K562 (cell line): ENCODE measurements around the gene PRR15. TPM values are rescaled to one million over a fixed set of nuclear protein-coding genes. Genes with fewer than 3 reads are reported as not detected.

Source experiments
- ATAC-seq: fragments of 200-7000 bp; cut with Tn5 transposase; 3 replicates; pipeline ENCODE4 v1.9.1; 2020; ENCODE audit warnings: moderate library complexity
- BruUV-seq: library from RNA; stranded (reverse); fragments of 400-500 nt; replicated peaks from 2 replicates; lab custom pipeline; 2021; lab: Mats Ljungman, UMichigan
- CTCF ChIA-PET: fragments of 300-600 bp; formaldehyde crosslinking; extraction: SDS; loops from one replicate; lab custom pipeline; 2021; ENCODE audit warnings: low intra/inter-chr PET ratio; lab: Yijun Ruan, JAX
- POLR2A ChIA-PET: fragments of 300-600, 350-650 bp; sonication (Branson Sonifier 250); formaldehyde crosslinking; extraction: SDS; loops from one replicate; lab custom pipeline; 2021; ENCODE audit warnings: antibody characterized with exemption, inconsistent platforms; lab: Yijun Ruan, JAX
- DNase-seq, 4 experiments: peaks; one replicate each; pipeline versions ENCODE4 v3.0.0 to v3.0.0-alpha.2; 2011 to 2018; ENCODE audit warnings: low spot score in 3 of 4, mixed read lengths in 3 of 4; ENCODE audit errors: extremely low read depth in 1 of 4
- FAIRE-seq: peaks from 2 replicates; lab custom pipeline; 2011; peaks lifted over from hg19 to GRCh38; lab: Jason Lieb, UNC
- H2AFZ ChIP-seq: 2 replicates; pipeline ENCODE4 v1.6.0; 2011; ENCODE audit warnings: low read depth, low read length, control low read depth, inconsistent platforms
- H3K27ac ChIP-seq: fragments of 200-600 bp; 3 replicates; pipeline ENCODE4 v1.8.0; 2011; ENCODE audit warnings: low read depth, mild to moderate bottlenecking, control low read depth, inconsistent platforms, low read length, moderate library complexity, mixed read lengths; ENCODE audit errors: extremely low read depth
- H3K27me3 ChIP-seq, 2 experiments: fragments of 300-600 bp in 1 of 2; 2 replicates in 1 of 2; 3 replicates in 1 of 2; pipeline versions ENCODE4 v1.6.0 to v1.8.0; 2011; ENCODE audit warnings: inconsistent platforms in 2 of 2, low read length in 2 of 2, mild to moderate bottlenecking in 1 of 2, mixed read lengths in 1 of 2, moderate library complexity in 1 of 2; ENCODE audit not compliant: control insufficient read depth in 2 of 2, insufficient read depth in 2 of 2
- H3K36me3 ChIP-seq: fragments of 300-600 bp; 3 replicates; pipeline ENCODE4 v1.8.0; 2011; ENCODE audit warnings: mild to moderate bottlenecking, low read length, inconsistent platforms; ENCODE audit not compliant: control insufficient read depth, insufficient read depth
- H3K4me1 ChIP-seq, 2 experiments: fragments of 200-600 bp in 1 of 2; replicated peaks in 1 of 2; 2 replicates in 1 of 2; 3 replicates in 1 of 2; pipeline versions ENCODE4 v1.5.1 to v1.8.0; 2011; ENCODE audit warnings: inconsistent platforms in 2 of 2, low read length in 2 of 2, mild to moderate bottlenecking in 1 of 2, mixed read lengths in 1 of 2, moderate library complexity in 1 of 2; ENCODE audit not compliant: control insufficient read depth in 2 of 2, insufficient read depth in 2 of 2
- H3K4me2 ChIP-seq: 2 replicates; pipeline ENCODE4 v1.6.1; 2011; ENCODE audit warnings: low read length, control low read depth, inconsistent platforms, mixed read lengths; ENCODE audit not compliant: insufficient read depth
- H3K4me3 ChIP-seq: fragments of 200-600 bp; sonication (generic), shearing (Covaris generic); 2 replicates; pipeline ENCODE4 v1.5.1; 2016; ENCODE audit warnings: control low read depth, inconsistent platforms
- H3K79me2 ChIP-seq: fragments of 200-600 bp; 3 replicates; pipeline ENCODE4 v1.8.0; 2011; ENCODE audit warnings: low read length, inconsistent platforms; ENCODE audit not compliant: control insufficient read depth, insufficient read depth
- H3K9ac ChIP-seq, 2 experiments: 2 replicates each; pipeline versions ENCODE4 v1.6.0 to v1.6.1; 2011; ENCODE audit warnings: low read depth in 2 of 2, low read length in 2 of 2, control low read depth in 1 of 2, inconsistent platforms in 1 of 2, mild to moderate bottlenecking in 1 of 2, mixed read lengths in 1 of 2; ENCODE audit not compliant: insufficient read depth in 1 of 2
- H3K9me1 ChIP-seq: one replicate; pipeline ENCODE4 v1.6.0; 2011; ENCODE audit warnings: inconsistent platforms, mild to moderate bottlenecking, low read length, moderate library complexity; ENCODE audit not compliant: control insufficient read depth, insufficient read depth
- H3K9me3 ChIP-seq: replicated peaks from 2 replicates; pipeline ENCODE4 v1.5.1; 2011; ENCODE audit warnings: low read depth, low read length, inconsistent platforms; ENCODE audit not compliant: control insufficient read depth, insufficient read depth
- H4K20me1 ChIP-seq: replicated peaks from 2 replicates; pipeline ENCODE4 v1.6.1; 2011; ENCODE audit warnings: low read length, inconsistent platforms, mixed read lengths; ENCODE audit not compliant: control insufficient read depth, insufficient read depth
- DNMT1 ChIP-seq: fragments of 450-650 bp; IDR thresholded peaks from 2 replicates; pipeline ENCODE4 v1.6.1; 2016; ENCODE audit warnings: antibody characterized with exemption, mild to moderate bottlenecking
- ILF3 ChIP-seq: fragments of 450-650 bp; IDR thresholded peaks from 2 replicates; pipeline ENCODE4 v1.6.1; 2018; ENCODE audit warnings: antibody characterized with exemption, mild to moderate bottlenecking, moderate library complexity, borderline replicate concordance
- MEF2A ChIP-seq: IDR thresholded peaks from 2 replicates; pipeline ENCODE4 v1.6.1; 2011; ENCODE audit warnings: low read depth, mild to moderate bottlenecking, low read length, moderate library complexity; ENCODE audit not compliant: control insufficient read depth
- SMARCE1 ChIP-seq: fragments of 450-650 bp; IDR thresholded peaks from 2 replicates; pipeline ENCODE4 v1.7.1; 2016; ENCODE audit warnings: mild to moderate bottlenecking
- ZBTB7A ChIP-seq: IDR thresholded peaks from 2 replicates; pipeline ENCODE4 v1.6.1; 2011; ENCODE audit warnings: low read depth, mild to moderate bottlenecking, low read length, moderate library complexity, borderline replicate concordance; ENCODE audit not compliant: control insufficient read depth
- ZKSCAN8 ChIP-seq: fragments of 200-800 bp; sonication (Bioruptor generic); IDR thresholded peaks from 2 replicates; pipeline ENCODE4 v1.6.1; 2016; ENCODE audit warnings: missing genetic modification characterization, missing compliant biosample characterization
- ZSCAN32 ChIP-seq: fragments of 450-650 bp; formaldehyde crosslinking; IDR thresholded peaks from 2 replicates; pipeline ENCODE4 v1.4.0; 2020; ENCODE audit warnings: mild to moderate bottlenecking, moderate library complexity
- WGBS: fragments of 100-300 bp; shearing (Covaris generic); methylation state at CpG from one replicate; pipeline ENCODE4 v1.1.6; 2016; ENCODE audit warnings: low coverage, mixed read lengths; ENCODE audit not compliant: insufficient coverage; ENCODE audit errors: missing lambda C conversion rate; 5-methylcytosine and 5-hydroxymethylcytosine counted together
- in situ Hi-C: fragments of 300-500 bp; cut with MboI; formaldehyde crosslinking; loops from 4 replicates; pipeline ENCODE4 v1.15.0; 2018; ENCODE audit warnings: inconsistent platforms, mixed read lengths
- intact Hi-C: fragments of 100-400 bp; cut with micrococcal nuclease; formaldehyde crosslinking; loops from 2 replicates; pipeline ENCODE4 v1.14.2; 2022
- polyA plus RNA-seq, 8 experiments: library from polyadenylated mRNA; depleted of rRNA in 4 of 8; stranded (reverse) in 5 of 8; unstranded in 3 of 8; fragments of >200 nt; fragmentation: Nextera tagmentation in 2 of 8; fragmentation: Illumina TruSeq in 1 of 8; extraction: Ambion mirVana in 2 of 8; extraction: Trizol in 1 of 8; gene quantifications; 2 replicates each; pipeline versions ENCODE4 v1.2.1 to v1.2.3, GENCODE V29; 2011 to 2014; ENCODE audit warnings: inconsistent platforms in 1 of 8, missing spikeins in 1 of 8
- total RNA-seq, 7 experiments: library from RNA; depleted of rRNA in 6 of 7; stranded (reverse); fragments of >200 nt in 6 of 7; fragmentation: Illumina TruSeq in 2 of 7; extraction: Trizol in 2 of 7; gene quantifications; 2 replicates each; pipeline versions ENCODE4 v1.2.1 to v1.2.3, GENCODE V29; 2011 to 2021; ENCODE audit warnings: low replicate concordance in 1 of 7
- TF ChIP-seq, protein P1 (sequence below): fragments of 450-650 bp; IDR thresholded peaks from 2 replicates; pipeline ENCODE4 v1.6.1; 2016; ENCODE audit warnings: mild to moderate bottlenecking, moderate library complexity
- TF ChIP-seq, protein P2 (sequence below): fragments of 450-650 bp; formaldehyde crosslinking; IDR thresholded peaks from 2 replicates; pipeline ENCODE4 v1.4.0; 2020; ENCODE audit warnings: mild to moderate bottlenecking

PRR15 gene
- total and polyA plus RNA-seq, 9 of the 15 experiments (the other 6 are each of a cell fraction or from before 2014, with no cell fraction given) = not detected

DNA sequence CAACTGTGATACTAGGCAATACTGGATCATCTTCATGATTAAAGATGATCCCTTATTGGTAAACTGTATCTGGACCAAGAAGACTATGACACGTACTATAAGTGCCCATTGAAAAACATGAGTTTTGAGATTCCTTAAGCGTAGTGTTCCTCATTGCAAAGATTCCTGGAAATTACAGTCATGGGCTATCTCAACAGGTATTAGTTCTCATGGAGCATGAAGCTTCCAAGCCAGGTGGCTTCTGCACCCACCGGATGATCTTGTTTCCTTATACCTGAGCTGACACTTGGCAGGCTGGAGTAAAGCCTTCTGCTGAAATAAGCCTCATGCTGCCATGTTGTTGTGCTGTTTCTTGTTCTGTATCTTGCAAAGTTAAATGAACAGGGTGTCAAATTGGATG is 8.6 kb upstream of the PRR15 start:
- BruUV-seq = no TSS peak
- H3K4me3 ChIP-seq = no peak overlapping the region
- in situ Hi-C loops = no loop called here
- H2AFZ ChIP-seq = no peak overlapping the region
- no peaks in the 10 kb centered on the region; a peak in 2 of 5 replicates for H3K4me1 ChIP-seq
- H3K9me3 ChIP-seq = no peaks in the 10 kb centered on the region
- no peak overlapping the region for H3K9ac ChIP-seq
- no peak for DNase-seq
- ChIA-PET POLR2A (no interaction called here), CTCF (interaction anchor here (0.6 kb wide), 1 partner anchor 355 kb away, joined by 4 read pairs; no protein-coding TSS in a partner anchor)
- H3K27me3 ChIP-seq = peaks cover 2 to 7% of the 10 kb centered on the region in 2 experiments; a peak in 2 of 5 replicates
- no peak for FAIRE-seq
- intact Hi-C loops = no loop called here
- no peaks in the 10 kb centered on the region for H3K36me3 ChIP-seq
- no peak for ATAC-seq
- H3K9me1 ChIP-seq = no peaks in the 10 kb centered on the region
- no peaks in the 10 kb centered on the region for H3K79me2 ChIP-seq
- WGBS = 3% methylated on average over 3 of the region's 3 CpGs
- H3K4me2 ChIP-seq = no peak overlapping the region
- H4K20me1 ChIP-seq = no peaks in the 10 kb centered on the region
- H3K27ac ChIP-seq = no peak overlapping the region
- TF ChIP-seq, protein P1, sequence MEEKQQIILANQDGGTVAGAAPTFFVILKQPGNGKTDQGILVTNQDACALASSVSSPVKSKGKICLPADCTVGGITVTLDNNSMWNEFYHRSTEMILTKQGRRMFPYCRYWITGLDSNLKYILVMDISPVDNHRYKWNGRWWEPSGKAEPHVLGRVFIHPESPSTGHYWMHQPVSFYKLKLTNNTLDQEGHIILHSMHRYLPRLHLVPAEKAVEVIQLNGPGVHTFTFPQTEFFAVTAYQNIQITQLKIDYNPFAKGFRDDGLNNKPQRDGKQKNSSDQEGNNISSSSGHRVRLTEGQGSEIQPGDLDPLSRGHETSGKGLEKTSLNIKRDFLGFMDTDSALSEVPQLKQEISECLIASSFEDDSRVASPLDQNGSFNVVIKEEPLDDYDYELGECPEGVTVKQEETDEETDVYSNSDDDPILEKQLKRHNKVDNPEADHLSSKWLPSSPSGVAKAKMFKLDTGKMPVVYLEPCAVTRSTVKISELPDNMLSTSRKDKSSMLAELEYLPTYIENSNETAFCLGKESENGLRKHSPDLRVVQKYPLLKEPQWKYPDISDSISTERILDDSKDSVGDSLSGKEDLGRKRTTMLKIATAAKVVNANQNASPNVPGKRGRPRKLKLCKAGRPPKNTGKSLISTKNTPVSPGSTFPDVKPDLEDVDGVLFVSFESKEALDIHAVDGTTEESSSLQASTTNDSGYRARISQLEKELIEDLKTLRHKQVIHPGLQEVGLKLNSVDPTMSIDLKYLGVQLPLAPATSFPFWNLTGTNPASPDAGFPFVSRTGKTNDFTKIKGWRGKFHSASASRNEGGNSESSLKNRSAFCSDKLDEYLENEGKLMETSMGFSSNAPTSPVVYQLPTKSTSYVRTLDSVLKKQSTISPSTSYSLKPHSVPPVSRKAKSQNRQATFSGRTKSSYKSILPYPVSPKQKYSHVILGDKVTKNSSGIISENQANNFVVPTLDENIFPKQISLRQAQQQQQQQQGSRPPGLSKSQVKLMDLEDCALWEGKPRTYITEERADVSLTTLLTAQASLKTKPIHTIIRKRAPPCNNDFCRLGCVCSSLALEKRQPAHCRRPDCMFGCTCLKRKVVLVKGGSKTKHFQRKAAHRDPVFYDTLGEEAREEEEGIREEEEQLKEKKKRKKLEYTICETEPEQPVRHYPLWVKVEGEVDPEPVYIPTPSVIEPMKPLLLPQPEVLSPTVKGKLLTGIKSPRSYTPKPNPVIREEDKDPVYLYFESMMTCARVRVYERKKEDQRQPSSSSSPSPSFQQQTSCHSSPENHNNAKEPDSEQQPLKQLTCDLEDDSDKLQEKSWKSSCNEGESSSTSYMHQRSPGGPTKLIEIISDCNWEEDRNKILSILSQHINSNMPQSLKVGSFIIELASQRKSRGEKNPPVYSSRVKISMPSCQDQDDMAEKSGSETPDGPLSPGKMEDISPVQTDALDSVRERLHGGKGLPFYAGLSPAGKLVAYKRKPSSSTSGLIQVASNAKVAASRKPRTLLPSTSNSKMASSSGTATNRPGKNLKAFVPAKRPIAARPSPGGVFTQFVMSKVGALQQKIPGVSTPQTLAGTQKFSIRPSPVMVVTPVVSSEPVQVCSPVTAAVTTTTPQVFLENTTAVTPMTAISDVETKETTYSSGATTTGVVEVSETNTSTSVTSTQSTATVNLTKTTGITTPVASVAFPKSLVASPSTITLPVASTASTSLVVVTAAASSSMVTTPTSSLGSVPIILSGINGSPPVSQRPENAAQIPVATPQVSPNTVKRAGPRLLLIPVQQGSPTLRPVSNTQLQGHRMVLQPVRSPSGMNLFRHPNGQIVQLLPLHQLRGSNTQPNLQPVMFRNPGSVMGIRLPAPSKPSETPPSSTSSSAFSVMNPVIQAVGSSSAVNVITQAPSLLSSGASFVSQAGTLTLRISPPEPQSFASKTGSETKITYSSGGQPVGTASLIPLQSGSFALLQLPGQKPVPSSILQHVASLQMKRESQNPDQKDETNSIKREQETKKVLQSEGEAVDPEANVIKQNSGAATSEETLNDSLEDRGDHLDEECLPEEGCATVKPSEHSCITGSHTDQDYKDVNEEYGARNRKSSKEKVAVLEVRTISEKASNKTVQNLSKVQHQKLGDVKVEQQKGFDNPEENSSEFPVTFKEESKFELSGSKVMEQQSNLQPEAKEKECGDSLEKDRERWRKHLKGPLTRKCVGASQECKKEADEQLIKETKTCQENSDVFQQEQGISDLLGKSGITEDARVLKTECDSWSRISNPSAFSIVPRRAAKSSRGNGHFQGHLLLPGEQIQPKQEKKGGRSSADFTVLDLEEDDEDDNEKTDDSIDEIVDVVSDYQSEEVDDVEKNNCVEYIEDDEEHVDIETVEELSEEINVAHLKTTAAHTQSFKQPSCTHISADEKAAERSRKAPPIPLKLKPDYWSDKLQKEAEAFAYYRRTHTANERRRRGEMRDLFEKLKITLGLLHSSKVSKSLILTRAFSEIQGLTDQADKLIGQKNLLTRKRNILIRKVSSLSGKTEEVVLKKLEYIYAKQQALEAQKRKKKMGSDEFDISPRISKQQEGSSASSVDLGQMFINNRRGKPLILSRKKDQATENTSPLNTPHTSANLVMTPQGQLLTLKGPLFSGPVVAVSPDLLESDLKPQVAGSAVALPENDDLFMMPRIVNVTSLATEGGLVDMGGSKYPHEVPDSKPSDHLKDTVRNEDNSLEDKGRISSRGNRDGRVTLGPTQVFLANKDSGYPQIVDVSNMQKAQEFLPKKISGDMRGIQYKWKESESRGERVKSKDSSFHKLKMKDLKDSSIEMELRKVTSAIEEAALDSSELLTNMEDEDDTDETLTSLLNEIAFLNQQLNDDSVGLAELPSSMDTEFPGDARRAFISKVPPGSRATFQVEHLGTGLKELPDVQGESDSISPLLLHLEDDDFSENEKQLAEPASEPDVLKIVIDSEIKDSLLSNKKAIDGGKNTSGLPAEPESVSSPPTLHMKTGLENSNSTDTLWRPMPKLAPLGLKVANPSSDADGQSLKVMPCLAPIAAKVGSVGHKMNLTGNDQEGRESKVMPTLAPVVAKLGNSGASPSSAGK = no peak
- TF ChIP-seq ZBTB7A (no peak), MEF2A (no peak), DNMT1 (no peak), ILF3 (no peak), ZSCAN32 (CRISPR knock-in tag) (no peak), ZKSCAN8 (CRISPR knock-in tag) (no peak), SMARCE1 (no peak)
- TF ChIP-seq, protein P2, sequence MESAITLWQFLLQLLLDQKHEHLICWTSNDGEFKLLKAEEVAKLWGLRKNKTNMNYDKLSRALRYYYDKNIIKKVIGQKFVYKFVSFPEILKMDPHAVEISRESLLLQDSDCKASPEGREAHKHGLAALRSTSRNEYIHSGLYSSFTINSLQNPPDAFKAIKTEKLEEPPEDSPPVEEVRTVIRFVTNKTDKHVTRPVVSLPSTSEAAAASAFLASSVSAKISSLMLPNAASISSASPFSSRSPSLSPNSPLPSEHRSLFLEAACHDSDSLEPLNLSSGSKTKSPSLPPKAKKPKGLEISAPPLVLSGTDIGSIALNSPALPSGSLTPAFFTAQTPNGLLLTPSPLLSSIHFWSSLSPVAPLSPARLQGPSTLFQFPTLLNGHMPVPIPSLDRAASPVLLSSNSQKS (CRISPR knock-in tag) = no peak
